Stimulated activated CD4-positive, alpha-beta T cell treated with anti-CD3 and anti-CD28 coated beads, Interleukin-1b, Interleukin-23, amount 100 ng/mL, for 48 hours (primary cell): ENCODE results near the gene OLFML1.

Experiments used
- DNase-seq: peaks from one replicate; pipeline ENCODE4 v3.0.0-alpha.2; 2020

OLFML1 gene

DNA sequence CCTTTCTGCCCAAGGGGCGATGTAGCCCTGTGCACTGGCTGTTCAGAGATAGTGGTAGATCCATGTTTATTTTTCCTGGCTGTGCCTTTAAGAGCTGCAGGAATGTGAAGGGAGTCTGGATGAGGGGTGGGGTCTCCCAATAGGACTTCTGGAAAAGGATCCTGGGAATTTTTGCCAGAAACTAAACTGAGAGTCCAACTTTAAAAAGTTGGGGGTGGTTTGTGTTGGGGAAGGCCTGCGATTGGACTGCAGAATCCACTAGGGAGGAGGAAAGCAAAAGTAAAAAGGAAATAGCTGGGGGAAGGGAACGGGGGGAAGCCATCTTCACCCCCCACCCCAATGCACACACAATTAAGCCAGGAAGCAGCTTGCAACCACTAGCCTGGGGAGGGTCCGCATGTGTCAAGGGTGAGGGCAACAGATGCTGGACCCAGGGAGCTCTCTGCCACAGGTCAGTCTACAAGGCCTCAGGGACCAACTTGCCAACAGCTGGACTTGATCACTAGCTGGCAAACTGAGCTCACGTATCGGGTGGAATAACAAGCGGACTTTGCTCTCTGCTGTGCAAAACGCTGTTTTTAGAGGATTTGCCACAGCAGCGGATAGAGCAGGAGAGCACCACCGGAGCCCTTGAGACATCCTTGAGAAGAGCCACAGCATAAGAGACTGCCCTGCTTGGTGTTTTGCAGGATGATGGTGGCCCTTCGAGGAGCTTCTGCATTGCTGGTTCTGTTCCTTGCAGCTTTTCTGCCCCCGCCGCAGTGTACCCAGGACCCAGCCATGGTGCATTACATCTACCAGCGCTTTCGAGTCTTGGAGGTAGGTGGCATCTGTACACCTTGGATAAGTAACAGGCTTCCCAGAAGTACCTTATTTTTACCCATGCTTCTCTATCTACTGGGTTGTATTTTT is at the start of gene OLFML1:
TSS of gene OLFML1 (plus strand) at position 321 of the 912 bp plus-strand sequence. CDS start at position 691, 370 bp downstream.
- no peak for DNase-seq

DNA sequence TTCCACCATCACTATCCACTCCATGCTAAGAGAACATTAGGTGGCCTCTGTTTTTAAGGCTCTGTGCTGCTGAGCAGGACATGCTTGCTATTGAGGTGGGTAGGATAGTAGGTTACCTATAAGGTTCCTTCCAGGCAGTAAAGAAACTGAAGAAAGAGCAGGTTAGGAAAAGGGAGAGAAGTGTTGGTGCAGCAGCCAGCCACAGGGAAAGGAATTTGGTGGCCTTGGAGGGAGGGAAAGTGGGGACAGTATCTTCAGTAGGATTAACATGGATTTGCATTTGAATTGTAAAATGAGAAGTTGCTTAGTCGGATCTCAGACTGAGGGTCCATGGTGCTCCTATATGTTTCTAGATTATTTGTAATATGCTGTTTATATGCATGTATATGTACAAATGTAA is 49.2 kb upstream of the OLFML1 start:
- DNase-seq, result no peak

DNA sequence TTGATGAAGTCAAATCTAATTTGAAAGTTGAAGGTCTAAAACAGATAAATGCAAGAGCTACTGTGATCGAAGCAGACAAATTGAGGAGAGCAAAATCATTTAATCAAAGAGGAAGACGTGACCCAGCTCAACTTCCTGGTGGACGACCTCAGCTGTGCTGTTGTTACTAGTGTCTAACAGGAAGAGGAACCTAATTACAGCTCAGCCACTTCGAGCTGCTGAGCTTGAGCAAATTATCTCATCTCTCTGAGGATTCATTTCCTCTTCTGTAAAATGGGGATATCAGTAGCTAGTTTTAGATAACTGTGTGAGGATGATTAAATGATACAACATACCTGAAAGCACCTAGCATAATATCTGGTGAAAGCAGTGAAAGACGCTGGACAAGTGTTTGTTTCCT is 48.6 kb upstream of the OLFML1 start:
- DNase-seq, result no peak

DNA sequence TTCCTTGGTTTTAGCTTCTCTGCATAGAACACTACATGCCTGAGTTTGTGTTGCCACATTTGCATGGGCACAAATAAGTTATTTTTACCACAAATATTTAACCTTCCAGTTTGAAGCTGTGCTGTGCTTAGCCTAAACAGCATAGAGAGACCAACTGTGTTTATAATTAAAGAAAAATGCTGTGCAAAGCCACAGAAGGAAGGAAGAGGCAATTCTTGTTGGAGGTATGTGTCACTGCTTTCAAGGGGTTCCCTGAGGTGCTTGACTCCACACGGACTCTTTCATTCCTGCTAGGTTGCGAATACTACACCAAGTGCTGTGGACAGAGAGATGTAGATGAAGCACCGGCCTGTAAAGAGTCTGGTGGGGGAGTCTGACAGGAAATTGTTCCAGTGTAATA is 47.6 kb upstream of the OLFML1 start:
- DNase-seq, result no peak

DNA sequence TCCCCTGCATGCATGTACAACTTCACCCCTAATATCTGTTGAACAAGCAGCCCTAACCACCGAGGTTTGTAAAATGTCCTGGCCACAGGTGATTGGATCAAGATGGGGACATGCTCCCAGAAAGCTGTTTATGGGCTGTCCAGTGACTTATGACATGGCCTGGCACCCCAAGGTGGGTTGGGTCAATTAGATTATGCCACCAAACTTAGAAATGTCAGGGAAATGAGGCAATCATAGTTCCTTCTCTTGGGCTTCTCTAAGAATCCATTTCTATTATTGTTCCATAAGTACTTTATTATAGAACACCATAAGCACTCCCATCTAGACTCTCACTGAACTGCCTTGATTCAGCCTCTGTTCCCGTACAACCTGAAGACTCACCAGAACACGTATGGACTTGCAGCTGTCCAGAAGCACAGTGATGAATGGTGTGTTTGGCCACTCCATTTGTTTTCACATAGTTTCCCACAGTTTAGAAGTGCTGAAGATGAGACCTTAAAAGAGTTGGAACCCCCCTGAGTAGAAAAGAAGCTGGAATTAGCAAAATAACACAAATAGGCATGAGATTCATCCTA is 45.5 kb upstream of the OLFML1 start:
- no peak for DNase-seq

DNA sequence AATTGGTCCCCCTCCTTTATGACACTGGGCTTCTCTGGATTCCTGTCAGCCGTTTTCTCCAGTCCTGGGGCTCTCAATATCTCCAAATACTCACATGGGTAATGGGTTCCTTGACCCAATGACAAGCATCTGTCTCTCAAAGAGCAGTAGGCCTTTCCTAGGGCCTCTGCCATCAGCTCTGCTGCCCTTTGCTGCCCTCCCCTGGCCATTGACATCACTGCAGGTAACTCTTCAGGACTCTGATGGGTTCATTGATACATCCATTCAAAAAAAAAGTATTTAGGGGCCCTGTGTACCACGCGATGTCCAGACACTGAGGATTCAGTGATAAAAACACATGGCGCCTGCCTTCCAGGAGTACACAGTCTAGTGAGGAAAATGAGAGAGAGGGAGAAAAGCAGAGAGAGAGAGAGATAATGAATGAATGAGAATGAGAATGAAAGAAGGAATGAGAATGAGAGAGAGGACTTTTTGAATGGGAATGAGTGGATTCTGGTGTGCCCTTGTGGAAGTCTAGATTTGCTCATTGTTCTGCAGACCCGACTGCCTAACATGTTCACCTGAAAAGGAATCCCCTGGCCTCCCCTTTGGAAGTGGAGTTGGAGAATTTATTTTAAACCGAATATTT is 42.6 kb upstream of the OLFML1 start:
- DNase-seq, result peak; percentile 73

DNA sequence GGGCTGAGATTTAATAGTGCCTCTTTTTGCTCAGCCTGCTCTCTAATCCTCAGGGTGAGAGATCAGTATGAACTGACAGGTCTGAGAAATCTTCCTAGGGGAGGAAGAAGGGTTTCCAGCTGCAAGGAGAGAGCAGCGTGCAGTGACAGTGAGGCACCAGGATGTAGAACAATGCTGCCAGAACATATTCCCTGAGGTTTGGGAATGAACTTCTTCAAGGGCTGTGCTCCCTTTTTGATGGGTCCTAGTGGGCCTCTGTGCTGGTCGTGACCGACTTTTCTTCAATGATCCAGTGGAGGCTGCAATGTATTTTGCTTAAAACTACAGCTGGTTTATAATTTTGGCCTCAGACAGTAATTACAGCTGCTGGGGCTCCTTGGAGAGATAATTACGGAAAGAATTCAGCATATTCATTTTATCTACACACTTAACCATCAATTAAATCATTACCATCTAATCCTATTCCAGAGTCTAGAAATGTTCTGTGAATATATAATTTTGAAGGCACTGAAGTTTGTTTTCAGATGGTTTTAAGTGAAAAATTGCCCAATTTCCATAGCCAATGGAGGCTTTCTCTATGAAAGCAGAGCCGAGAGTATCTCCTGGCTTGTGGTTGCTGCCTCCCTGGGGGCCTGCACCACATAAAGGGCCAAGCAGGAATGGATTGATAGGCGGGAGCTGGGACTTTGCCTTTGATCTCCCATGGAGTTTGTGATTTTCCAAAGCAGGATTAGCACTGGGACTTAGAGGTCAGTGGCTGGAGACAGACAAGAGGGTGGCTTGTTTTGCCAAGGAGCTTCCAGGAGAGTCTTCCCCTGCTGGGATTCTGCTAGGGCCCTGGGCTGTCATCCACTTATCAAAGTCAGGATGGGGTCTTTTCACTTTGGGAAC is 41.0 kb upstream of the OLFML1 start:
- no peak for DNase-seq

DNA sequence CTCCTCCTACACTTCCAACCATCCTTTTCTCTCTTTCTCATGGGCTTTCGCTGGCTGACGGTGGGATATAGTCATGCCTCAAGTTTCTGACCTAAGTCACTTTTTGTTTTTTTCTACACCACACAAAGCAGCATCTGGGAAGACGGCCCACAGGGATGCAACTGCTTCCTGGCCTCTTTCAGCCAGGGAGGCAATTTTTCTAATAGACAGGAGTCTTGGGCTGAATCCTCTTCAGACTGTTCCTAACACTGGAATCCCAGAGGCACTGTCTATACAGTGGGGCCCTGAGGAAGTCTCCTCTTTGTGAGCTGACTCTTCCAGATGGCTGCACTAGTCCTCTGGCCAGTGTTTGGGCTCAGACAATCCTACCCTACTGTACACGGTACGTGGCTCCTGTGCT is 39.7 kb upstream of the OLFML1 start:
- DNase-seq, result no peak

DNA sequence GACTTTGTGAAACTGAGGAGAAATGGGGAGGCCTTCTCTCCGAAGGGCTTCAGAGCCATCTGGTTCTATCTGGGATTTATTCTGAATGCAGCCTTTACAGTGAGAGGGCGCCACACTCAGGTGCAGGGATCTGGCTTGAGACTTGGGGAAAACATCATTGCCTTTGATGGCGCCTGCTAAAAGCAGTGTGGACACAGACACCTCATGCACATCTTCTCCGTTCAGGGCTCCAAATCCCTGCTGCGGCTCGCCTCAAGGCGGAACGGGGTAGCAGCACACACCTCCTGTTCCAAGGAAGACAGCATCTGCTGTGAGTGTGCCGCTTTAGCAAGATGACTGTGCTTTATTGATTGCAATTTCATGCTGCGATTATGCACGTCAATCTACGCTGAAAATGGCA is 37.1 kb upstream of the OLFML1 start:
- DNase-seq, result no peak

DNA sequence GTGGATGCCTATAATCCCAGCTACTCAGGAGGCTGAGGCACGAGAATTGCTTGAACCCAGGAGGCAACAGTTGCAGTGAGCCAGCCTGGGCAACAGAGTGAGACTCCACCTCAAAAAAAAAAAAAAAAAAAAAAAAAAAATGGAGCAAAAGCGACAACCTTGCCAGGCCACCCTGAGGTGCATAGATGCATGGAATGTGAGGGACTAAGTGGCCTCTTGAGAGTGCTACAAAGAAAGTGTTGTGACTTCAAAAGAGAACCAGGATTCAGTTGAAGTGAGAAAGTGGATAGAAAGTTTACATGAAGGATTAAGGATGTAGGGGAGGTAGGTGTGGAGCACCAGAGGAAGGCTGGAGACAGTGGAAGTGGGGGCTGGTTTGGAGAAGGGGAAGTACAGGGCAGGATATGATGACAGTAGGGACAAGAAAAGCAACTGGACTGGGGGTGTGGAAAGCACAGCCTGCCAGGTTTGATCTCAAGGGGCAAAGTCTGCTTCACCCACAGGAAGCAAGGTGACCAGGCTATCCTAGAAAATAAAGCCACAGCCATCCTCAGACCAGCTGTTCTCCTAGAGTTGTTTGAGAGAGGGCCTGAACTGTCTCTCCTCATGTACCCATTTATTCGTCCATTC is 36.0 kb upstream of the OLFML1 start:
- no peak for DNase-seq

DNA sequence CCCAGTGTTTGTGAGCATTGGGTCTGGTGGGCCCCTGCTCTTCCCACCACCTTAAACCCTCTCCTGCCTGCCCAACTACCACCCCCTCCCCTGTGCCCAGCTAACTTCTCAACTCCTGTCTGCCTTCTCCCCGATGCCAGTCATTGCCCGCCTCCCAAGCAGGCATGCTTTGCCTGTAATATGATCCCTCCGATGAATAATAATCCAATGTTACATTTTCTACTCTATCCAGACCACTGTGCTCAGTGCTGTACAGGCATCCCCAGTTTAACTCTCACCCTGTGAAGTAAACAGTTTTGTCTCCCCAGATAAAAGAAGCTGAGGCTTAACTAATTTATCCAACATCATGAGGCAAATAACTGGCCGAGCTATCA is 35.5 kb upstream of the OLFML1 start:
- no peak for DNase-seq

DNA sequence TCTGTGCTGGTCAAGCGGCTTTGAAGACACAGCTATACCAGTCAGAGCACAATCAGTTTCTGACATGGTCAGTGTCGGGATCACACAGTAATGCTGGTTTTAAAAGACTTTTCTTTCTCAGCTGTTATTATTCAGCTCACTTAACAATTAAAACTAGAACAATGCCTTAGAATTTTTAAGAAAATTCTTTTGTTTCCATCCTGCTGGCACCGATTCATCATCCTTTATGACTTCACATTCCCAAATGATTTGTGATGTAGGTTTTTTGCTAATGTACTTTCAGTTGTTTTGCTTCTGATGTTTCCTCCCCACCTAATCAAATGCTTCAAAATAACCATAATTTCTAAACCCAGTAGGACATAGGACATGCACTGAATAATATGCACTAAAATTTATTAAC is 34.5 kb upstream of the OLFML1 start:
- no peak for DNase-seq

DNA sequence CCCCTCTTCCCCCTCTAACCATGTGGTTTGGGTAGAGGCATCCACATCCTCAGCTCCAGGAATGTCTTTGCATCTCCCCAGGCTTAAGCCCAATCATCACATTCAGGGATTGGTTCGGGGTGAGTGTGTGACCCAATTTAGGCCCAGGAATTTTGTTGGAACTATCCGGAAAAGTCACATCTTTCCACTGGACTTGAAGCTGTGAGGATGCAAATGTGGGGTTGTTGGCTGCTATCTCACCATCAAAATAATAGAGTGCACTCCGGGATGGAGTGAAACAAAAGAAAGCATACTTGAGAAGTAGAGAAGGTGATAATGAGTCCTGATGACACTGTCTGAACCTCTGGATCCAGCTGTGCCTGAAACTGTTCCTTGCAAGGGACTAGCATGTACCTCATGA is 33.8 kb upstream of the OLFML1 start:
- DNase-seq, result no peak

DNA sequence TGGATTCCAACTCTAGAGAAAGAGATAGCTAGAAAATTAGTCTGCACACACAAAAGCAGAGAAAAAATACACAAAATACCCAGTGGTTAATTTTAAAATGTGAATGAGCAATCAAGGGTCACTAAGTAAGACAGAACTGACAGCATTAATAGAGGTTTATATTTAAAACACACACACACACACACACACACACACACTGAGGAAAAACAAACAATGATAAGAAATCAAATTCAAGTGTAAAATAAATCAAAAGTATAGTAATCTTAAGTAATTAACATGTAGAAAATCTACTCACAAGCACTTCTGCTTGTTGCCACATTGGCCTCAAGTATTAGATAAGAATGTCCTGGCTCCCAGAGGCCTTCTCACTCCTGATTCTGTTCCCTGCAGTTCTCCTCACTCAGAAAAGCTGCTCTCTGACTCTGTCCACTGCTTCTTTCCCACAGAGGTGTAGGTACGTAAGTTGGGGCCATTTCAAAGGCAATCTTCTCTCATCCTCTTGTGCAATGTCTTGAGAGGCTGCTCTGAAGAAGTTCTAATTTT is 33.3 kb upstream of the OLFML1 start:
- no peak for DNase-seq

DNA sequence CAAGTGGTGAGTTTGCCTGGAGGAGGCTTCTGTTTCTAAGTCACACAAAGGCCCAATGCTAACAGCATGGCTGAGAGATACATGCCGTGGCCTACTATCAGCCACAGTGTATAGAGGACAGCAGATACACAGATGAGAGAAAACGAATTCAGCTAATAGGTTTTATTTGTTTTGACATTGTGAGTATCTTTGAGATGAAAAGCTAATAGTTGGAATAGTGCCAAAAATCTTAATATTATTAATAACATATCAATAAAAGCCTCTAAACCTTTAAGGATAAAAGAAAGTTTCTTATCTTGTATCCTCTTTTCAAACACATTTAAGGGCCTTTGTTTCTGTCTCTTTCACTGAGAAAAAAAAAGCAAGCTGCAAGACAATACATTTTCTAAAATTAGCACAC is 30.5 kb upstream of the OLFML1 start:
- no peak for DNase-seq

DNA sequence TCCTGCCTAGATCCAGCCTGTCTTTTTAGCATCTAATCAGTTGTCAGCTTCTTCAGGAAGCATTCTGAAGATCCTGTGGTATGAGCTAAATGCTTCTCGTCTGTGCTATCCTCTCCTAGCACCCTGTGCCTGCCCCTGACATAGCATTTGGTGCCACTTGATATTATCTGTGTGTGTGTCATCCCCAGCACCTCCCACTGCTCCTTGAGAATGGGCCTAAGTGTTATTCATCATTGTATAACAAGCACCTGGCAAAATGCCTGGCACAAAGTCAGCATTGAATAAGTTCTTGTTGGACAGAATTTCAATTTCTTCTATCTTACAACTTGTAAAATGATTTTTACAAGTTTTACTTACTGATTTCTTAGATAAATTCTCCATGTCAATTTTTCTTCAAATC is 28.1 kb upstream of the OLFML1 start:
- DNase-seq, result no peak

DNA sequence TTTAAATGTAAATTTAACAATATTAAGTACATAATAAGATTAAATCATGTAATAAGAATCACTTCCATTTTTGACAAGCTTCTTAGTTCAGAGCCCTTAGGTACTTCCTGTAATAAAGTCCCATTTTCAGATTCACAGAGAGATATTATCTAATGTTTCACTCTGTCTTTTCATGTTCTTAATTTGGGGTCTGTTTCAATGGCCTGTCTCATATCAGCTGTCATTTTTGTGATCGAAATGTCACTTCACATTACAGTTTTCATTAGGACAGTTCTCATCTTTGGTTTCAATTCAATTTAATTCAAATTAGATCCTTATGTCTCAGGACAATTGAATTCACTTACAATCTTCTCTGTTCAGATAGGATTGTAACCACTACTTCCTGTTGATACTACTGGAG is 22.6 kb upstream of the OLFML1 start:
- DNase-seq, result no peak

DNA sequence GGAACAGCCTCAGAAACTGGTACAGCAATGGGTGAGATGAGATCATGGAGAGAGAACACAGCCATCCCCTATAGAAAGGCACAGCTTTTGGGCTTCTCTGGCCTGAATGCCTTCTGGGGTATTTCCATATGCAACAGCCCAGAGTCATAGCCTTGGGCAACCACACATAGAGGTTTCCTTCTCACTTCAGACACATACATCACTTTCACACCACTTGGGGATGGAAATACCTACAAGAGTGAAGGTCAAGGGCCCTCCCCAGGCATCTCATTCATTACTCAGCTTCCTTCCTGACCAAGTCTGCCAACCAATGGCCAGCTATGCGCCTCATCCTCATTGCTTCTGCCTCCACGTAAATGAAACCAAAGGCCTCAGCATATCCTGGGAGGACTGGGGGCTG is 17.7 kb upstream of the OLFML1 start:
- DNase-seq, result no peak

DNA sequence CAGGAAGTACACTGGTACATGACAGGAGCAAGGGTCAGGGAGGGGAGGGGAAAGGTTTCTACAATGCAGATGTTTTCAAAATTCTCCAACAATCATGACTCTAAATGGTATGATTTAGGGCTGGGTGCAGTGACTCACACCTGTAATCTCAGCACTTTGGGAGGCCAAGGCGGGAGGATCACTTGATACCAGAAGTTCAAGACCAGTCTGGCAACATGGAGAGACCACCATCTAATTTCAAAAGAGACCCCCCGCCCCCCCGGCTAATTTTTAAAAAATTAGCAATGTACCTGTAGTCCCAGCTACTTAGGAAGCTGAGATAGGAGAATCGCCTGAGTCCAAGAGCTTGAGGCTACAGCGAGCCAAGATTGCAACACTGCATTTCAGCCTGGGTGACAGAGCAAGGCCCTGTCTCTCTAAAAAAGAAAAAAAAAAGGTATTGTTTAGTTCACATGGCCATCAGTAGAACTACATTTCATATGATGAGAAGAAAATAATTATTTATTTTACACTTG is 15.9 kb upstream of the OLFML1 start:
- no peak for DNase-seq

DNA sequence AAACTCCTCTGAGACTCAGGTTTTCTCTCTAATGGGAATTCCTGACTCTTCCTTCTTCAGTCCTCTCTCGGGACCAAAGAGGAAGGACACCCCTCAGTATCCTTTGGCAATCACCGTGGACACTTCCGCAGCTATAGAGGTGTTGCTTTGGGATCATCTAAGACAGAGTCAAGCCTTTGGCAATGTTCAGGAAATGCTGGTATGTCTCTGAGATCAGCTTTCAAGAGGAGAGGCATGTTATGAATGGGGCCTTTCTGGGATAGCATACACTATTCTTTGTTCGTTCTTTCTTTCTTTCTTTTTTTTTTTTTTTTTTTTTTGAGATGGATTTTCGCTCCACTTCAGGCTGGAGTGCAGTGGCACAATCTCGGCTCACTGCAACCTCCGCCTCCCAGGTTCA is 14.2 kb upstream of the OLFML1 start:
- DNase-seq, result no peak

DNA sequence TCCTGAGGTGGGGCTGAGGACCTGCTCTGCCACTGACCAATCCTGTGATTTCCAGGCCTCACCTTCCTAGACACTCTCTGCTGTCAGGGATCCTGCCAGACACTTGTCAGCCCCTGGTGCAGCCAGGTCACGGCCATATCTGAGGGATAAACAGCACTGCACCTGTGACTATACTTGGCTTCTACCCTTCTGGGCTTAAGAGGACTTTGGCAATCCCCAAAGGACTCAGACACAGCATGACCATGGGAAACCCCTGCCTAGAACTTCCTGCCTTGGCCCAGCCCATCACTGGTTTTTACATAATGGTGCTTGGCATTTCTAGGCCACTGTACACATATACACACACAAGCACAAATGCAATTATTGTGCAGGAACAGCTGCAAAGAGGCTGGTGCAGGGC is 11.6 kb upstream of the OLFML1 start:
- DNase-seq, result no peak

DNA sequence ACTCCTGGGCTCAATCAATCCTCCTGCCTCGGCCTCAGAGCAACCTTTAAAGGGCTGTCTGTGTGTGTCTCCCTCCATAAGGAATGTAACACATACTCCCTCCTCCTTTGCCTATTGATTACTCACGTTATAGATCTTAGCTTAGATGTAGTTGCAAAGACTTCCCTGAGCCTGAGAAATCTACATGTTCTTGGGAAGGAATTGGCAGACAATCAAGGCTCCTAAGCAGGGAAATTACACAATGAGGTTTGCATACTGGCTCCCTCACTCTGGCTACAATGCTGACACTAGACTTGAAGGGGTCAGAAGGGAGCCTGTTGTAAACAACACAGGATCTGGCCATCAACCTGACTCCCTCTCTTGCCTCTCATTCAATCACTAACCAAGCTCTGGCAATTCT is 5.2 kb upstream of the OLFML1 start:
- no peak for DNase-seq
